D721Med (cell line): ENCODE data around the gene TSEN34.
"Not testable (repeated sequence)": the region's sequence is repeated elsewhere in the genome, so short reads cannot be mapped to it uniquely, and the experiment has no call there.

ENCODE experiments used
- DNase-seq: peaks from one replicate; pipeline ENCODE4 v3.0.0; 2011; ENCODE audit warnings: low spot score; ENCODE audit not compliant: insufficient read length
- FAIRE-seq: peaks from 2 replicates; lab custom pipeline; 2011; peaks lifted over from hg19 to GRCh38; lab: Jason Lieb, UNC
- CTCF ChIP-seq: IDR thresholded peaks from 2 replicates; pipeline ENCODE4 v1.5.1; 2012; ENCODE audit warnings: mild to moderate bottlenecking, control low read depth; ENCODE audit not compliant: insufficient read depth; ENCODE audit errors: missing control alignments

The TSEN34 gene

GRCh38 chr19:54179262-54179852, 11.8 kb upstream of the TSEN34 start:
- DNase-seq, result no peak
- TF ChIP-seq CTCF, result no peak
- no peak for FAIRE-seq

GRCh38 chr19:54179921-54180461, 11.1 kb upstream of the TSEN34 start:
- FAIRE-seq (no peak), DNase-seq (no peak)
- no peak for TF ChIP-seq CTCF

- FAIRE-seq (no peak), DNase-seq (no peak)
- no peak for TF ChIP-seq CTCF
Measured at GRCh38 chr19:54180691-54181091, 10.4 kb upstream of the TSEN34 start.

GRCh38 chr19:54181894-54182293, 9.2 kb upstream of the TSEN34 start:
- DNase-seq, FAIRE-seq: not testable (repeated sequence)

- DNase-seq (no peak), FAIRE-seq (no peak)
- no peak for TF ChIP-seq CTCF
Measured at GRCh38 chr19:54183431-54183830, 7.7 kb upstream of the TSEN34 start.

GRCh38 chr19:54186351-54186750, 4.8 kb upstream of the TSEN34 start:
- DNase-seq (no peak), FAIRE-seq (no peak)
- TF ChIP-seq CTCF, result no peak

- TF ChIP-seq CTCF, result no peak
- no peak for DNase-seq
- FAIRE-seq, result no peak
Measured at GRCh38 chr19:54186934-54187381, 4.2 kb upstream of the TSEN34 start.
